Activated T-cell treated with anti-CD3 and anti-CD28 coated beads for 4 hours (primary cell): ENCODE measurements around the gene HSPH1.
"Not testable (repeated sequence)": the region's sequence is repeated elsewhere in the genome, so short reads cannot be mapped to it uniquely, and the experiment has no call there.

Source experiments
- DNase-seq: peaks from one replicate; pipeline ENCODE4 v3.0.0-alpha.2; 2020

The HSPH1 gene

DNA sequence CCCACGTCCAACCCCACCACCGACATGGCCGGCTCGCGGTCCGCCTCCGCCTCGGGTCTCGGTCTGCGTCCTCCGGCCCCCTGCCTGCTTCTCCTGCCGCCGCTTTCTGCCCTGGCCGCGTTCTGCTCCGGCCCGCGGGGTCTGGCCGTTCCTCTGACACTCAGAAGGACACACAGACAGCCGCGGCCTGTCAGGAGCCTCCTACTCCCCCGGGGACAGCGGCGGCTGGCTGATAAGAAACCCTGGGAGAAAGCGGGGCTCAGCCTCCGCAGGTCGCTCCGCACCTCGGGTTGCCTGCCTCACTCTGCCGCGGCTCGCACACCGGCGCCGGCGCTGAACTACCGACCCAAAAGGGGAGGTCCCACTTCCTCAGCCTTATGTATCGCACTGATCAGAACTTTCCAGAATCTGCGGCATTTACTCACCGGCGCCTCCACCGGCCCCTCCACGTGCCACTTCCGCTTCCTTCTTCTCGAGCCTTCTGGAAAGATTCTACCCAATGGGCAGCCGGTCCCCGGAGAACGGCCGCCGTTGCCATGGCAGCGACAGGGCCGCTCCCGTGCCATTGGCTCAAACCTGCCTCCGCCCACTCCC is at the start of gene HSPH1:
Gene HSPH1, minus strand, starts transcription at position 348 of the 594 bp plus-strand sequence. Its CDS starts 322 bp downstream, at position 26.
- DNase-seq = peak; percentile 96

DNA sequence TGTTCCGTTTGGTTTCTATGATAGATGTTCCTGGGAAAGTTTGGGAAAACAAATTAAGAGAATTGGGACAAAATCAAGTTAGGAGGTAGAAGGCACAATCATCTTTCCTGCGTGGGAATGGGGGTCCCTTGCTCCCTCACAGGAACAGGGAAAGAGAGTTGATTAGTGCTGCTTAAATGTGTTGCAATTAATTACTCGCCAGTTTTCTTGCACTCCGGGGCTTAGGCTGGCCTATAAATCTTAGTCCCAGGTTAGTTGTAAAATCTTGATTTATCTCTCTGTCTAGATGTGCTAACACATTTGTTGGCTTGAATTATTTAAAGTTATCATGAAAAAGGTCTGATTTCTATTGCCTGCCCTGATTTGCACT is 48.1 kb upstream of the HSPH1 start:
- no peak for DNase-seq

DNA sequence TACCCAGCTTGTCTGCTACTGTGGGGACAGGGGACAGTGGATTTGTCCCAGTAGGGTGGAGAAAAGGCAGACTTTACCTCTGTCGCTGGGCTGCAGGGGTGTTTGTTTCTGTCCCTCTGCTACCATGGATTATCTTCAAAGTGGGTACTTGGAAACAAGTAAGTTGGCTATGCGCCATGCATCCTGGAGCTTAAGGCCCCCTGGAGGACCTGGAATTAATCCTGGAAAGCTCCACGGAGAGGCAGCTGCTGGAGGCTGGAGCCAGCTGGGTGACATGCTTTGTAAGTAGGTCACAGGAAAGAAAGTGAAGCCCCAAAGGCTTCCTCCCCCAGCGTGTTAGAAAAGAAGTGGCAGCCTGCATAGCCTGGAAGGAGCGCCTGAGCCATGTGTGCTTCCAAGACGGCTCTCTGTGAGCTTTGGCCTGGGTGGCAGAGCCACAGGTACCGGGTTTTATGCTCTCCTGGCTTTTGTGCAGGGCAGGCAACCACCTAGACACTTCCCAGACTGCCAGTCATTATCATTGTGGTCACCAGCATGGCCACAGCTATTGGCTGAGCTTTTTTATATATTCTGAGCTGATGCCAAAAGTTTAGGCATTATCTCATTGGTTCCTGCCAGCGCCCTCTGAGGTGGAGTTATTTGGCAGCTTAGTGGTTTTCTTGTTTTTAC is 47.6 kb upstream of the HSPH1 start:
- DNase-seq = no peak

GRCh38 chr13:31208559-31209122 is 46.9 kb upstream of the HSPH1 start:
- DNase-seq = no peak

GRCh38 chr13:31207661-31208552 is 46.2 kb upstream of the HSPH1 start:
- no peak for DNase-seq

- no peak for DNase-seq
Observed at GRCh38 chr13:31204592-31204991, 42.9 kb upstream of the HSPH1 start.

GRCh38 chr13:31201341-31202031 is 39.8 kb upstream of the HSPH1 start:
- DNase-seq = no peak

DNA sequence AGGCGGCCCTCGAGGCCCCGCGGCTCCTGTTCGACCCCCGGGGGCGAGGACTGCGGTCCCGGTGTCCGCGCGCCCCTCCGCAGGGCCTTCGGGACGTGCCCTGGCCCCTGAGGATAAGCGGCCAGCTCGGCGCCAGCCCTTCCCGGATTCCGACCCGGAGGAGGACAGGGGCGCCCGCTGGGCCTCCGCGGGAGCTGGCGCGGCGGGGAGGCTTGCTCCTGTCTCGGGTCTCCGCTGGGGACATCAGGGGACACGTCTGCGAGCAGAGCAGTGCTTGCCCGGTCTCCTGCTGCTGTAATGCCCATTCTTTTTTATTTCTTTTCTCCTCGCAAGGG is 38.9 kb upstream of the HSPH1 start:
- DNase-seq = peak; percentile 22

DNA sequence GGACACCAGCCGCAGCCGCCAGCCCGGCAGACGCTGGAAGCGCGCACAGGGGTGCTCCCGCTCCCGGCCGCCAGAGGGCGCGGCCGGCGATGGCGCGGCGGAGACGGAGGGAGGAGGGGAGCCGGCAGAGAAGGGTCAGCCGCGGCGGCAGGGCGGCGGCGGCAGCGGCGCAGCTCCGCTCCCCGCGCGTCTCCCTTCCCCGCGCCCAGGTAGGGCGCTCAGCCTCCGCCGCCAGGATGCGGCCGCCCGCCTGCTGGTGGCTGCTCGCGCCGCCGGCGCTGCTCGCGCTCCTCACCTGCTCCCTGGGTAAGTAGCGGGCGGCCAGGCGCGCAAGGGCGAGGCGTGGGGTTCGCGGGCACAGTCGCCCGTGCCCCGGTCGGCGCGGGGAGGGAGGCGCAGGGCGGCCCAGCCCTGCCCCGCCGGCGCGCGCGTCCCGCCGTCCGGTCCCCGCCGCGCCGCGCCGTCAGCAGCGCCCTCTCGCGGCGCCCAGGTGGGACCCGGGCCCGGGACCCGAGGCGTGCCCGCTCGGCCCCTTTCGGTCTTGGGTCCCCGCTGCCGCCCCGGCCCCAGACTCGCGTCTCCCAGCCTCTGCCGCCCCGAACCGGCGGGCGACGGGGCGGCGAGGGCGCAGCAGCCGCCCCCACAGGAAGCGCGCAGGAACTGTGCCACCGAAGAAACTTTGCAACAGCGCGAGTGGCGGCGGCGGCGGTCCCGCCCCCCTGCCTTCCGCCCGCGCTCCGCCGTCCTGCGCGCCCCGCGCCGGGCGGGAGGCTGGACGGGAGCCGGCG is 38.3 kb upstream of the HSPH1 start, which contains the start of gene B3GLCT:
Gene B3GLCT, plus strand, starts transcription at position 127 of the 788 bp plus-strand sequence. Its CDS starts 110 bp downstream, at position 237.
- DNase-seq = peak; percentile 65

- DNase-seq = no peak
Observed at GRCh38 chr13:31199527-31199848, 37.8 kb upstream of the HSPH1 start.

DNA sequence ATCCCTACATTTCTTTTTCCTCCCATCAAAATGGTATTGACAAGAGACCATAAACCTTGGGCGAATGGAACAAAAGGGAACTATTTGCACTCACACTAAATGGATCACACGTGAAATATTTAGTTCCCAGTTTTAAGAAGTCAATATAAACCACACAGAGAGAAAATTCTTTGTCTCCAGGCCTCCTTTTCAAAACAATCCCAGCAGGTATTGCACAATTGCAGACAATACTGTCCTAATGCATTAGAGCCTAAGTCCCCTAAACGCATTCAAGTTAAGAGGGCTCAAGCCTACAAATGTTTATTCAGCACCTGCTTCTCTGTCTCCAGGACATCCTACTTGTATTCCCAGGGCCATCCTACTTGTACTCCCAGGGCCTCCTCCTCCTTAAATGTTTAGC is 36.8 kb upstream of the HSPH1 start:
- no peak for DNase-seq

GRCh38 chr13:31196992-31197391 is 35.3 kb upstream of the HSPH1 start:
- DNase-seq = no peak

DNA sequence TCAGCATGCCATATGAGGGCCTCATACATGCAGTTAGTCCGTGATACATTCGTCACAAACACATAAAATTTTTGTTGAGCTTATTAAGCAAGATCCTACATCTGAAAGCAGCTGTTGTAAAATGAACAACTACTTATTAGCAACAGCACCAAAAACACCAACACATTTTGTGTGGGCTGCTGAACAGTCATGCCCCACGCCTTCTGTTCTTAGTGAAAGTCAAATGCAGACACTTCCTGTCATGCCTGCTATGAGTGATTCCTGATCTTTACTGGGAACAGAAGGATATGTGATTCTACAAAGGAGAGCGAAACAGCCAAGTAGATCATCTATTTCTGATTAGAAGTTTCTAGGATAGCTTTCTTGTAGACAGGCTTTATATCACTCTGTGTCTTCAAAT is 33.9 kb upstream of the HSPH1 start:
- DNase-seq = no peak

- DNase-seq = no peak
Observed at GRCh38 chr13:31192306-31192705, 30.6 kb upstream of the HSPH1 start.

GRCh38 chr13:31191748-31192147 is 30.0 kb upstream of the HSPH1 start:
- no peak for DNase-seq

GRCh38 chr13:31184981-31185645 is 23.4 kb upstream of the HSPH1 start:
- no peak for DNase-seq

DNA sequence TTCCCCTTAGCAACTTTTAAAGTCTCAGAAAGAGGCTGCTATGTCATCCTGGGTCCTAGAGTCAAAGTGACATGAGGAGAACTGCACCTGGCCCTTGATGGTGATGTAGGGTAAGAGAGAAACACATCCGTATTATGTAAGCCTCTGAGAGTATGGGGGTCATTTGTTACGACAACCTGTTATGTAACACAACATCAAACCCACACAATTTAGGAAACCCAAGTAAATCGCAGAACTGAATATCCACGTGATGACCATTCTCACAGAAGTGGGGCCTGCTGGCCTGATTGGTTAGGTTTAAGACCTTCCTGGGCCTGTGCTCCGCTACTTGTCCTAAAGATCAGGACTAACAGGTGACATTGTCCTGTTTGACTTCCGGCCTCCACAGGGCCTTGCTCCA is 22.7 kb upstream of the HSPH1 start:
- DNase-seq = no peak

DNA sequence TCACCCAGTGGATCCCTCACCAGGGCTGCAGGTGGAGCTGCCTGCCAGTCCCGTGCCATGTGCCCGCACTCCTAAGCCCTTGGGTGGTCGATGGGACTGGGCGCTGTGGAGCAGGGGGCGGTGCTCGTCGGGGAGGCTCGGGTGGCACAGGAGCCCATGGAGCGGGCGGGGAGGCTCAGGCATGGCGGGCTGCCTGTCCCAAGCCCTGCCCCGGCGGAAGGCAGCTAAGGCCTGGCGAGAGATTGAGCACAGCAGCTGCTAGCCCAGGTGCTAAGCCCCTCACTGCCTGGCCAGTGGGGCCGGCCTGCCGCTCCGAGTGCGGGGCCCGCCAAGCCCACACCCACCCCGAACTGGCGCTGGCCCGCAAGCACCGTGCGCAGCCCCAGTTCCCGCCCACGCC is 21.3 kb upstream of the HSPH1 start:
- DNase-seq = no peak

- DNase-seq = no peak
Observed at GRCh38 chr13:31179754-31180153, 18.1 kb upstream of the HSPH1 start.

- DNase-seq = no peak
Observed at GRCh38 chr13:31179241-31179640, 17.5 kb upstream of the HSPH1 start.

DNA sequence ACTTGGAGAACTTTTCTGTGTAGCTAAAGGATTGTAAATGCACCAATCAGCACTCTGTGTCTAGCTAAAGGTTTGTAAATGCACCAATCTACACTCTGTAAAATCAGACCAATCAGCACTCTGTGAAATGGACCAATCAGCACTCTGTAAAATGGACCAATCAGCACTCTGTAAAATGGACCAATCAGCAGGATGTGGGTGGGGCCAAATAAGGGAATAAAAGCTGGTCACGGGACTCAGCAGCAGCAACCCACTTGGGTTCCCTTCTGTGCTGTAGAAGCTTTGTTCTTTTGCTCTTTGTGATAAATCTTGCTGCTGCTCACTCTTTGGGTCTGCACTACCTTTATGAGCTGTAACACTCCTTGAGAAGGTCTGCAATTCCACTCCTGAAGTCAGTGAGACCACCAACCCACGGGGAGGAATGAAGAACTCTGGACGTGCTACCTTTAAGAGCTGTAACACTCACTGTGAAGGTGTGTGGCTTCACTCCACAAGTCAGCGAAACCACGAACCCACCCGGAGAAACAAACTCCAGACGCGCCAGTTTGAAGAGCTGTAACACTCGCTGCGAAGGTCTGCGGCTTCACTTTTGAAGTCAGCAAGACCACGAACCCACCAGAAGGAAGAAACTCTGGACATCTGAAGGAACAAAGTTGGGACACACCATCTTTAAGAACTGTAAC is 16.2 kb upstream of the HSPH1 start:
- DNase-seq = not testable (repeated sequence)
